IPS DF 6.9 (cell line): ENCODE data around the gene SOS2.

ENCODE experiments used
- DNase-seq: peaks from one replicate; pipeline ENCODE4 v3.0.0-alpha.2; 2013; ENCODE audit warnings: low read depth, low spot score
- H3K27ac ChIP-seq: one replicate; pipeline ENCODE4 v1.5.1; 2013; ENCODE audit warnings: low read length, control low read depth
- H3K27me3 ChIP-seq: 2 replicates; pipeline ENCODE4 v1.6.1; 2013; ENCODE audit warnings: mild to moderate bottlenecking, low read length; ENCODE audit not compliant: control insufficient read depth, insufficient read depth
- H3K36me3 ChIP-seq: 2 replicates; pipeline ENCODE4 v1.6.1; 2013; ENCODE audit warnings: low read length; ENCODE audit not compliant: control insufficient read depth, insufficient read depth
- H3K4me1 ChIP-seq: 2 replicates; pipeline ENCODE4 v1.6.1; 2013; ENCODE audit warnings: low read length; ENCODE audit not compliant: control insufficient read depth, insufficient read depth
- H3K4me3 ChIP-seq: 2 replicates; pipeline ENCODE4 v1.5.1; 2013; ENCODE audit warnings: mild to moderate bottlenecking, low read length
- H3K9me3 ChIP-seq: 2 replicates; pipeline ENCODE4 v1.6.1; 2013; ENCODE audit warnings: low read length, inconsistent platforms; ENCODE audit not compliant: control insufficient read depth, insufficient read depth
- WGBS: extraction: QIAGEN DNeasy Blood & Tissue Kit; methylation state at CpG from one replicate; pipeline ENCODE4 v1.1.7; 2013; ENCODE audit warnings: mixed read lengths, missing lambda C conversion rate; ENCODE audit not compliant: insufficient read length, insufficient coverage; 5-methylcytosine and 5-hydroxymethylcytosine counted together

Gene SOS2

DNA sequence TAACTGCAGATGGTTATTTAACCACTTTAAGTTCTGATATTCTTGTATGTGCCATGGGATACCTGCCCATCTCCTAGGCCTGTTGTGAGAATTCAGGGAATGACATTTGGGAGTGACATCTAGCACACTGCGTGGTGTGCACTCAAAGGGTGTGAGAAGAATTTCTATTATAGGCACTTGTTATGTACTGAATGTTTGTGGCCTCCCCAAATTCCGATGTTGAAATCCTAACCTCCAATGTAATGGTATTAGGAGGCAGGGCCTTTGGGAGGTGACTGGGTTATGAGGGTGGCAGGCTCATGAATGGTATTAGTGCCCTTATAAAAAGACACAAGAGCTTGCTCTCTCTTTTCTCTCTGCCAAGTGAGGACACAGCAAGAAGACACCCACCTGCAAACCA, 142.6 kb downstream of the SOS2 start:
- WGBS, result no CpG with 5 or more reads among the region's 2 CpGs
- DNase-seq, result no peak
- no peaks in the 10 kb centered on the region; the same call in 1 of the 2 replicates for H3K4me1 ChIP-seq

DNA sequence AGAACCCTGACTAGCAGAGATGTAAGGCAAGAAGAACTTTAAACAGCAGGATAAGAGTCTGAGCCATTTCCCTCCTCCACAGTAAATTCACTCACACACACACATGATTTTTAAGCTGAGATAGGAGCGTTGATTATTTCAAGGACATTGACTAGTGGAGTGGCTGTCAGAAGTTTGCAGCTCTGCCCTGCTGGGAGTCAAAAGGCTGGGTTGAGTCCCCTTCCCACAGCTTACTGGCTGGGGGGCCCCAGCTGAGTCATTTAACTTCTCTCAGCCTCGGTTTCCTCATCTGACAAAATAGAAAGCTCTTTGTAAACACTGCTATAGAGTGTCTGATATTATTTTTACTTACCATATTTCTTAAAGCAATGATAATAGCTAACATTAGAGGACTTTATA, 143.3 kb downstream of the SOS2 start:
- H3K36me3 ChIP-seq, result no peaks in the 10 kb centered on the region; the same call in 1 of the 2 replicates
- no peaks in the 10 kb centered on the region for H3K9me3 ChIP-seq
- no peaks in the 10 kb centered on the region; the same call in 1 of the 2 replicates for H3K4me1 ChIP-seq
- H3K4me3 ChIP-seq, result no peak overlapping the region
- H3K27me3 ChIP-seq, result no peaks in the 10 kb centered on the region
- no peak overlapping the region for H3K27ac ChIP-seq
- WGBS, result no CpG with 5 or more reads among the region's 2 CpGs
- no peak for DNase-seq

More for the DNA sequence above, 142.6 kb downstream of the SOS2 start:
- H3K9me3 ChIP-seq, result no peaks in the 10 kb centered on the region
- no peak overlapping the region for H3K4me3 ChIP-seq
- H3K27ac ChIP-seq, result no peak overlapping the region
- no peaks in the 10 kb centered on the region for H3K27me3 ChIP-seq
- no peaks in the 10 kb centered on the region; the same call in 1 of the 2 replicates for H3K36me3 ChIP-seq

DNA sequence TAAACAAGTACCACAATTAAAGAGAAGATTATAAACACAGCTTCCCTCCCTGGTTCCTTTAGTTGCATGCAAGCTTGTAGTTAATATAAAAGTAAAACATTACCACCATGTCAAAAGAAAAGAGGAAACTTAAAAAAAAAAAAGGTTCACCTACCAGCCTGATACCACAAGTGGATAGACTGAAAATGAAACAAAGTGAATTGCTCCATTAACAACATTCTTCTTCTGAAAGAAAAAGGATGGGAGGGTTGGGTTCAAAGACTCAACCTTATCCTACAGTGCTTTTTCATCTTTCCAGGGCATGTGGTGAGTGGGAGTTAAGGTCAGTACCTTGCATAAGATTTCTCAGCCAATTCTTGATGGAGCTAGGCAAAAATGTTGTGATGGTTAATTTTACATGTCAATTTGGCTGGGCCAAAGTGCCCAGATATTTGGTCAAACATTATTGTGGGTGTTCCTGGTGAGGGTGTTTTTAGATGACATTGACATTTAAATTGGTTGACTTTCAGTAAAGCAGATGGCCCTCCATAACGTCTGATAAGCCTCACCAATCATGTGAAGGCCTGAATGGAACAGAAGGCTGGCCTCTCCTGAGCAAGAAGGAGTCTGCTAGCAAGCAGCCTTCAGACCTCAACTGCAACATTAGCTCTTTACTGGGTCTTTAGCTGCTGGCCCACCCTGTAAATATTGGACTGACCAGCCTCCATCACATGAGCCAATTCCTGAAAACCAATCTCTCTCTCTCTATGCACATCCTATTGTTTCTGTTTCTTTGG, 143.8 kb downstream of the SOS2 start:
- Histone ChIP-seq H3K4me3 (no peak overlapping the region), H3K4me1 (no peaks in the 10 kb centered on the region; the same call in 1 of the 2 replicates), H3K9me3 (no peaks in the 10 kb centered on the region), H3K27ac (no peak overlapping the region), H3K36me3 (no peaks in the 10 kb centered on the region; the same call in 1 of the 2 replicates), H3K27me3 (no peaks in the 10 kb centered on the region)
- no CpG with 5 or more reads among the region's 1 CpG for WGBS
- DNase-seq, result no peak

DNA sequence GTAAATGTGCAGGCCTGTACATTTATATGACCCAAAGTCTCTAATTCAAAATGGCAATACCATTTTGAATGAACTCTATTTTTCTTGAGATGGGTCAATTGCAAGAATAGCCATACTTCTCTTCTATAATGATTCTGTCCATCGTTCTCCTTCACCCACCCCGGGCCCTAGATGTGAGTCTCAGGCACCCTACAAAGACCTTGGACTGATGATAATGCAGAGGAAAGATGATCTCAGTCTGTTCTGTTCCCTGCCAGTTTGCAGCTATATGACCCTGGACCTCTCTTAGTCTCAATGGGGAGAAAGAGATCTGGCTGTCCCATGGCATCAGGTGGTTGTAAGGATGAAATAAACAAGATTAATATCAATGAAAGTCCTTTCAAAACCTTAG, 145.1 kb downstream of the SOS2 start:
- H3K4me3 ChIP-seq, result no peak overlapping the region

DNA sequence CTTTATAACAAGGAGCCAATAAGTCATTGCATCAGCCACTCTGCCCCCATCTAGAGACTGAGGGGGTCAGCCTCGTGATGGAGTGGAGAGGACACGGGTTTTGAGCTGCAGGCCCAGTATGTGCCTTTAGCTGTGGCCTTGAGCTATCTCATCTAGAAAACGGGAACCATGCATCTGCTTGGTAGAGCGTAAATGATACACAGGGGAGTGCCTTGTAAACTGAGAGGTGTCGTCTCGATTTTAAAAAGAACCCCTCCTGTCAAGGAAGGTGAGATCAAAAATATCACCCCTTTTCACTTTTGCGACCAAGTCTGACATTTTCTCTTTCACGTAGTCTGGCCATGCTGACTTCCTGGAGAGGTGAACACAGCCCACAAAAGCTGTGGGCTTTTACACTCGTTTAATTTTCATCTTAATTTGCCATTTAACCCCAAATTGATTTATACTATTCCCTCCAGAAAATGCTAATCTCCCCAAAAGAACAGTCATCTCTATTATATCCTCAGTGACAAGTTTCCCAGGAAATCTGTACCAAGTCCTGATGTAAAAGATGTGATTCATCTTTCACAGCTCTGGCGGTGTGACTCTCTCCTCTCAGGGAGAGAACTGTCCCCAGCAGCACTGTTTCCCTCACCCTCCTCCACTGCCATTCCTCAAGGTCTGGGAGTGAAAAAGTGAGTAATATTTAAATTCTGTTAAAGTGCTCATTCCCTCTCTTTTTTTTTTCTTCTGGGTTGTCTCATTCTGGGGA, 145.6 kb downstream of the SOS2 start:
- no peaks in the 10 kb centered on the region for H3K9me3 ChIP-seq
- WGBS, result no CpG with 5 or more reads among the region's 10 CpGs
- no peak for DNase-seq
- H3K36me3 ChIP-seq, result no peaks in the 10 kb centered on the region; the same call in 1 of the 2 replicates
- no peak overlapping the region for H3K27ac ChIP-seq
- no peaks in the 10 kb centered on the region; the same call in 1 of the 2 replicates for H3K4me1 ChIP-seq
- H3K27me3 ChIP-seq, result no peaks in the 10 kb centered on the region
- H3K4me3 ChIP-seq, result no peak overlapping the region

More for the DNA sequence above, 145.1 kb downstream of the SOS2 start:
- H3K27me3 ChIP-seq, result no peaks in the 10 kb centered on the region
- no CpG with 5 or more reads among the region's 2 CpGs for WGBS
- no peaks in the 10 kb centered on the region; the same call in 1 of the 2 replicates for H3K36me3 ChIP-seq
- no peak for DNase-seq
- no peaks in the 10 kb centered on the region for H3K9me3 ChIP-seq
- no peak overlapping the region for H3K27ac ChIP-seq
- no peaks in the 10 kb centered on the region; the same call in 1 of the 2 replicates for H3K4me1 ChIP-seq

DNA sequence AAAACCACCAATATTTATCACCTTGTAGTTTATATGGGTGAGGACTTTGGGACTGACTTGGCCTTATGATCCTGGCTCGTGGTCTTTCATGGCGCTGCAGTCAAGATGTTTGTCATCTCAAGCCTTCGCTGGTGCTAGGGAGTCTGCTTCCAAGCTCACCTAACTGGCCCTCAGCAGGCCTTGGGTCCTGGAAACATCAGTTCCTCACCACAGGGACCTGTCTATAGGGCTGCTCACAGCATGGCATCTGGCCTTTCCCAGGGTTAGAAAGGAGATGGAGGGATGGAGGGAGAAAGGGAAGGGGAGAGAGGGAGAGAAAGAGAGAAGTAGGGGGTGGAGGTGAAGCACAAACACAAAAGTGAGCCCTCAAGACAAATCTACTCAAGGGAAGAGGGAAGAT, 146.7 kb downstream of the SOS2 start:
- no peak overlapping the region for H3K27ac ChIP-seq
- H3K9me3 ChIP-seq, result no peaks in the 10 kb centered on the region
- no peaks in the 10 kb centered on the region; the same call in 1 of the 2 replicates for H3K4me1 ChIP-seq
- no peaks in the 10 kb centered on the region for H3K27me3 ChIP-seq
- no CpG with 5 or more reads among the region's 3 CpGs for WGBS
- no peak for DNase-seq
- H3K4me3 ChIP-seq, result no peak overlapping the region
- H3K36me3 ChIP-seq, result no peaks in the 10 kb centered on the region; the same call in 1 of the 2 replicates

DNA sequence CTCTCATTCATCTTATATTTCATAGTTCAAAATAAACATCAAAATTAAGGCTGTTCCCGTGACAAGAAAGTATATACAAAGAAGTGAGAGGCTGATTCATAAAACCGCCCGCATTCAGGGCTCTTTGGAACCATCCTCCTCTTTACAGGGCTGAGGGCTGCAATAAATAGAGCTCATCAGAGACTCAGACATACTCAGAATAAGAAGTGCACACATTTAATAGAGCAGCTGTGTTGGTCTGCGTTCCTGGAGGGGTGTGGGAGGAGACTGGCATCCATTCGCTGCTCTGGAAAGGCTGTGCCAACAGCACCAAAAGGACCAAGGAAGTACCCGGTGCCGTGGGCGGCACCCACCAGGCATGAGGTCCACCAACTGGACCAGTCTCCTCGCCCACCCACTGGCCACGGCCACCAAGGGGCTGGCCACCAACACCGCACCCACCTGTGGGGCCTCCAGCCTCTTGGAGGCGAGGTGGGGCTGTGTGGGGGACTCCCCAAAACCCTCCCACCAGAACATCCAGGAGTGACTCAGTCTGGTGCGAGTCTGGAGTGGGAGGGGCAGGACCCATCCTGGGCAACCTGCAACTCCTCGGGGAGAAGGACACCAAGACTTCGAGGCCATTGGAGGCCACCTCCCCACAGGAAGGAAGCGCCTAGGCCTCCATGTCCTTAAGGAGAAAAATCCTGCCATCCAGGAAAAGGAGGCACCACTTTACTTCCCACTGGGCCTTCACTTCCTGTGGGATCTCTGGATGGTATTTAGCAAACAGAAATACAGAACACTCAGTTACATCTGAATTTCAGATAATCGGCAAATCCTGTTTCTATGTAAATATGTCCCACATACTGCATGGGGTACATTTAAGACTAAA, 147.7 kb downstream of the SOS2 start:
- no peak overlapping the region for H3K27ac ChIP-seq
- H3K4me3 ChIP-seq, result no peak overlapping the region

DNA sequence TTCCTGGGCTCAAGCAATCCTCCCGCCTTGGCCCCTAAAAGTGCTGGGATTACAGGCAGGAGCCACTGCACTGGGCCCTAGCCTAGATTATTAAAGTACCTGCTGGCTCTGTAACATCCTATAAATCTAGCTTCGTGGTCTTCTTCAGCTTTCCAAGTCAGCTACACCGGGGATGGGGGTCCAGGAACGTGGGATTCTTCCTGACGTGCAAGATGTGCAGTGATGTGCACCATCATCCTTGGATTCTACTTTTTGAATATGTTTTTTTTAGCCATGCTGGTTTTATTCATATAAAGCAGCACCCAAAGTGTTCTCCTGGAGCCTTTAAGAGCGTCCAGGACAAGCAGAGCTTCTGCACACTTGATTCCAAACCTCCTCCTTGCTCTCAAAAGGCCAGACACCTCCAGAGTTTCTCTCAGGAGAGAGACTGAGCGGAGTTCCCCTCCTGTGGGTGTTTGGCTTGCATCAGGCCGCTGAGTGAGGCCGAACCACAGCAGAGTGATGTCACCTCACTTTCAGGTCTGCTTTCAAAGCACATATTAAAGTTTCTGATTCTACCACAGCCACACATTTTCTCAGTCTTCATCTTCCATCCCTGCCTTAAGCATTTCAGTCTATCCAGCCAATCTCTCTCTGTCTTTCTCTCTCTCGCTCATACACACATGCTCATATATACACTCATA, 148.5 kb downstream of the SOS2 start:
- no peak for DNase-seq
- H3K27ac ChIP-seq, result no peak overlapping the region
- no peak overlapping the region for H3K4me3 ChIP-seq
- no peaks in the 10 kb centered on the region for H3K9me3 ChIP-seq
- WGBS, result 100% methylated on average over 1 of the region's 10 CpGs
- H3K4me1 ChIP-seq, result no peaks in the 10 kb centered on the region; the same call in 1 of the 2 replicates
- H3K36me3 ChIP-seq, result no peaks in the 10 kb centered on the region; the same call in 1 of the 2 replicates
- no peaks in the 10 kb centered on the region for H3K27me3 ChIP-seq

More for the DNA sequence above, 147.7 kb downstream of the SOS2 start:
- 100% methylated on average over 1 of the region's 17 CpGs for WGBS
- no peaks in the 10 kb centered on the region for H3K27me3 ChIP-seq
- H3K4me1 ChIP-seq, result no peaks in the 10 kb centered on the region; the same call in 1 of the 2 replicates
- H3K36me3 ChIP-seq, result no peaks in the 10 kb centered on the region; the same call in 1 of the 2 replicates
- no peak for DNase-seq
- no peaks in the 10 kb centered on the region for H3K9me3 ChIP-seq

DNA sequence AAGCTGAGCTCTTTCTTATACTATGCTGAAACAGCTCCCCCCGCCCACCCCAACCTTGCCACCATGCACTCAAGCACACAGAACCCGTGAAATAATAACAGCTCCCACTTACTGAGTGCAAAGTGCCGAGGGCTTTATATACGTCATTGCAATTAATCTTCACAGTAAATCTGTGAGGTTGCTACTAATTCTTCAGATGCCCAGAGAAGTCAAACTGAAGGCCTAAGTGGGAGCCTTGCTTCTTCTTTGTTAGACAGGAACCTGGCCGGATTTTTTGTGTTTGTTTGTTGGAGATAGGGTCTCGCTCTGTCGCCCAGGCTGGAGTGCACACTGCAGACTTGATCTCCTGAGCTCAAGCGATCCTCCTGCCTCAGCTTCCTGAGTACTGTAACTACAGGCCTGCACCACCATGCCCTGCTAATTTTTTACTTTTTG, 149.1 kb downstream of the SOS2 start:
- no peaks in the 10 kb centered on the region; the same call in 1 of the 2 replicates for H3K36me3 ChIP-seq
- H3K4me3 ChIP-seq, result no peak overlapping the region
- H3K27me3 ChIP-seq, result no peaks in the 10 kb centered on the region
- WGBS, result no CpG with 5 or more reads among the region's 8 CpGs
- H3K27ac ChIP-seq, result no peak overlapping the region
- no peak for DNase-seq
- no peaks in the 10 kb centered on the region for H3K9me3 ChIP-seq
- H3K4me1 ChIP-seq, result no peaks in the 10 kb centered on the region; the same call in 1 of the 2 replicates
